NOMO-1 treated with DMSO at 0.1 percent for 48 hours (cell line): ENCODE results near the gene PSMA5.
A peak's percentile ranks its signal among the peaks of the same experiment; 100 is the strongest.
"Not testable (repeated sequence)": the region's sequence is repeated elsewhere in the genome, so short reads cannot be mapped to it uniquely, and the experiment has no call there.

Experiments
- DNase-seq: peaks from one replicate; lab custom pipeline; 2025; ENCODE audit not compliant: unreplicated experiment; lab: John Stamatoyannopoulos, UW

The PSMA5 gene

DNA sequence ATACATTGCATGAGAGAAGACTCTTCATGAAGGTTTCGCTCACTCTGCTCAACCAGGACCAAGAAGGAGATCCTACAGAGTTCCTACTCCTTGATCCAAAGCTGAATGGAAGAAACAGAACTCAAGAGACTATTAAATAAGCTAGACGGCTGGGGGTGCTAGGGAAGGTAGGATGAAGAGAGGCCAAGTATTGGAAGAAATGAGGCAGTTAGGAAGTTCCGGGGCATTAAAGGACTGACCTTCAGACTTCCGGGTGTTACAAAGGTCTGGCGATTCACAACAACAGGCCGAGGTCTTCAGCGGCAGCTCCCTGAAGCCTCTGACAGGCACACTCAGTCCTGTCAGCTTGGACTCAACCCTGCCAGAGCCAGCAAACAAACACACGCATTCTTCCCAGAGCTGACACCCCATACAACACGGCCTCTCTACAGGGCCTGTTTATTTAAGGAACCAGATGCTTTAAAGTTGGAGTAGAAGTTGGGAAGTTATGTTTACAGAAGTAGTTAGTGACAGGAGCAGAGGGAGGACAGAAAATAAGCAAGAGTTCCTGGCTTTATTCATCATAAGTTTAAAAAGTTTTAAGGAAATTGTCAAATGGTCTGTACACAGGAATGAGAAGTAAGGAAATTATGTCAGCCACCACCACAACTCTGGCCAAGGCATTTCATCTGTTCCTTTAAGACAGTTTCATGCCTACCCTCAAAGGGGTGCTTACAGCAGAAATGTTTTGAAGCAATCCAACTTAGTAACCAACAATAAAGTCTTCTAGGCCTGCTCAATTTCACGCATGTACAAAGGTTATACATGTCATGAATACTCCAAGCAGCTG, 33.2 kb downstream of the PSMA5 start:
- peak; percentile 44 for DNase-seq

DNA sequence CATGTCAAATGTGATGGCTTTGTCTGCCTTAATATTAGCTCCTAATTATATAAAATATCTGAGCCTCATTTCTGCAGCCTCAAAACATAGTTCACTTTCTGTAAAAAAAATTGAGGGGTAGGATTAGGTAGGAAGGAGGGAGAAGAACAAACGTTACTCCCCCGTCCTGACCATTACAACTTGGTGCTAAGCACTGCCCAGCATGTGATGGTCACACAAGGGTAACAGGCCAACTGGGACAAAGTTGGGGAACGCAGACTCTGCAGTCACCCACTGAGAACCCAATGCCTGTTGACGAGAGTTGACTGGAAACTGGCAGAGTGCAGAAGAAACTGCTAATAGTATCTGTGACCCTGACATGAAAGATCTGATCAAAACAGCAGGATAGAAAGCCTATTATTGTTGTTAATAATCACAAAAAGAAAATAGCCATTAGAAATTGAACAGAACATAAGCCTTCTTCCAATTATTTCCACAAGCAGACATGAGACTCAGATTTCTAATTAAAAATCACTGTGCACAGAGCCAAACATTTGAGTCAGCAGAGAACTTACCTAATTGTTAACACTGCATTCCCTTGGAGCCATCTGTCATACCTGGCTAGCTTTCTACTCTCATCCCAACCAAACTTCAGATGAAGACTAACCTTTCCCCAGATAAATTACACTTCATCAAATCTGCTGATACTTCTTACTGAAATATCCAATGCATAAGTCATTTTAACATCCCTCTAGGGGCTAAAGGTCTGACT, 34.0 kb downstream of the PSMA5 start:
- no peak for DNase-seq

GRCh38 chr1:109391626-109392025, 34.6 kb downstream of the PSMA5 start:
- DNase-seq = peak; percentile 79

DNA sequence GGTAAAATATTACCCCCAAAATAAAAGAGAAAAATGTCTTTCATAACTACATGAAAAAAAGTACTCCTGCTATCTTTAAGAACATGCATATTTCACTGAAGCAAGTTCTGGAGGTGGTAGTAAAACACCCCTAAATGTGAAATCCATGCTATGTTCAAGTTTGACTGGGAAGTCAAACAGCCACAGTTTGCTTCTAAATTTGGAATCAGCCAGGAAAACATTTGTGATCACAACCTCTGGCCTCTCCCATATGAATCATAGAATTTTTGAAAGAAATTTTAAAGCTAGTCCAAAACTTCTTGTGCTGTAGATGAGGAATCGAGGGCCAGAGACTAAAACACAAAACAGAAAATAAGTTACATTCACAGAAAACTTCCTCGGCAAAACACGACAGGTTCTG, 35.1 kb downstream of the PSMA5 start:
- DNase-seq = no peak

GRCh38 chr1:109389638-109390341, 36.5 kb downstream of the PSMA5 start:
- DNase-seq = peak; percentile 28

GRCh38 chr1:109388884-109389637, 37.2 kb downstream of the PSMA5 start:
- no peak for DNase-seq

DNA sequence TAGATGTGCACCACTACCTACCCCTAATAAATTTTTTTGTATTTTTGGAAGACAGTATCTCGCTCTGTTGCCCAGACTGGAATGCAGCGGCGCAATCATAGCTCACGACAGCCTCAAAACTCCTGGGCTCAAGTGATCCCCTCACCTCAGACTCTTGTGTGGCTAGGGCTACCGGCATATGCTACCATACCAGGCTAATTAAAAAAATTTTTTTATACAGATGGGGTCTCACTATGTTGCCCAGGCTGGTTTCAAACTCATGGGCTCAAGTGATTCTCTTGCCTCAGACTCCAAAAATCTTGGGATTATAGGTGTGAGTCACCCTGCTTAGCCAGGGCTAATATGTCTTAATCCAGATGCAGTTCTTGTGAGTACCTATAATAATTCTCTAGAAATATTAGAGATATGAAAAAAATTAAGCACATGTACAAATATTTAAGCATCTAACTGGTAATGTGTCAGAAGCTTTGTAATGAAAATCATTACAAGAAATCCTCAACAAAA, 38.0 kb downstream of the PSMA5 start:
- DNase-seq = no peak

GRCh38 chr1:109386054-109386717, 40.1 kb downstream of the PSMA5 start:
- no peak for DNase-seq

- DNase-seq = no peak
Measured at GRCh38 chr1:109385417-109385816, 40.8 kb downstream of the PSMA5 start.

GRCh38 chr1:109383854-109384253, 42.4 kb downstream of the PSMA5 start:
- DNase-seq = no peak

- no peak for DNase-seq
Measured at GRCh38 chr1:109383087-109383779, 43.0 kb downstream of the PSMA5 start.

GRCh38 chr1:109381573-109381972, 44.7 kb downstream of the PSMA5 start:
- DNase-seq = no peak

DNA sequence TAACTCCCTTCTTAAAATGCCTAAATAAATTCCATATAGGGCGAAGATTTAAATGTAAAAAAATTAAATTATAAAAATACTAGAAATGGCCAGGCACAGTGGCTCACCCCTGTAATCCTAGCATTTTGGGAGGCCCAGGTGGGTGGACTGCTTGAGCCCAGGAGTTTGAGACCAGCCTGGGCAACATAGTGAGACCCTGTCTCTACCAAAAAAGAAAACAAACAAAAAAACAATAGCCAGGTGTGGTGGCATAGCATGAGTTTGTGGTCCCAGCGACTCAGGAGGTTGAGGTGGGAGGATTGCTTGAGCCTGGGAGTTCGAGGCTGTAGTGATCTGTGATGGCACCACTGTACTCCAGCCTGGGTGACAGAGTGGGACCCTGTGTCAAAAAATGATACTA, 46.3 kb downstream of the PSMA5 start:
- DNase-seq = no peak

DNA sequence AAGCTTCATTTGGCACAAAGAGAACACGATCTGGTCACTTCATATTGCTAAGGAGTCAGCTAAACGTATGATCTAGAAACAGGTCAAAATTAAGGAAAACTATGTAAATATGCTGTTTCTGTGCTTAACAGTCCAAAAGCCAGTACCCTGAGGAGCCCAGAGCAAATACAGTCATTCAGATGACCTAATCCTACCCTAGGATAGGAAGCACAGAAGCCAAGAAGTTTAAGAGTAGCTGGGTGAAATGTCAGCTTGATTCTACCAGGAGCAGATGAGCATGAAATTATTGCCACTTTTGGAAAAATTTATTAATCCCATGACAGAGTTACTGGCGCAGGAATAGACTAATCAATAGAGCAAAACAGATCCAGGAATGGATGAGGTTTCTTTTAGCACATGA, 46.8 kb downstream of the PSMA5 start:
- DNase-seq = no peak

- DNase-seq = no peak
Measured at GRCh38 chr1:109377698-109378097, 48.5 kb downstream of the PSMA5 start.

GRCh38 chr1:109373696-109374095, 52.6 kb downstream of the PSMA5 start:
- DNase-seq = not testable (repeated sequence)

DNA sequence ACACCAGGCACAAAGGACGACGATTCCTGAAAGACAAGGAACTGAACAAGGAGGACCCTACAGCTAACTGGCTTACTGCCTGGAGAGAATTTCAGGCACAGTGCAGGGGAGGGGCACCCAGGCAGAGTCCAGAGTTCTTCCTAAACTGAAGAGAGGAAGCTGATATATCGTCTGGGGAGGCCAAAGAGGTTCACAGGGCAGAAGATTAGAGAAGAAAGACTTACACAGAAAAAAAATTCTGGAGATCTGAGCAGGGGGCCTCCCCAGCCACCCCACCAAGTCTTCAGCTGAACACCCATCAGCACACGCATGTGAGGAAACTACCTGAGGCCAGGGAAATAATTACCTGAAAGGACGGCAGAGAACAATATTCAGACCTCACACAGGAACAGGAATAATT, 53.1 kb downstream of the PSMA5 start:
- peak; percentile 4 for DNase-seq

GRCh38 chr1:109372281-109372680, 54.0 kb downstream of the PSMA5 start:
- DNase-seq = no peak

GRCh38 chr1:109371341-109371739, 54.9 kb downstream of the PSMA5 start:
- DNase-seq = peak; percentile 79
